HG03196 (cell line): ENCODE data around the gene DIAPH3.
A peak's percentile ranks its signal among the peaks of the same experiment; 100 is the strongest.

Experiments used
- ATAC-seq: cut with Tn5 transposase; IDR thresholded peaks from one replicate; pipeline ENCODE4 v1.9.1; 2021; ENCODE audit not compliant: unreplicated experiment

DIAPH3 gene

DNA sequence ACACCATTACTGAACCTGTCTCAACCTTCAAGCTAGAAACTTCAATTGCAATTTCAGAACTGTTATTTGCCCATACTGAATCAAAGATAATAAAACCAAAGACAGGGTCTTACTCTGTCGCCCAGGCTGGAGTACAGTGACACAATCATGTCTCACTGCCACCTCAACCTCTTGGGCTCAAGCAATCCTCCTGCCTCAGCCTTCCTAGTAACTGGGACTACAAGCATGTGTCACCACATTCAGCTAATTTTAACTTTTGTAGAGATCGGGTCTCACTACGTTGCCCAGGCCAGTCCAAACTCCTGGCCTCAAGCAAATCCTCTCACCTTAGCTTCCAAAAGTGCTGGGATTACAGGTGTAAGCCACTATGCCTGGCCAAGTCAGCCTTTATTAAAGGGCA lies 143.4 kb downstream of the DIAPH3 start:
- no peak for ATAC-seq

DNA sequence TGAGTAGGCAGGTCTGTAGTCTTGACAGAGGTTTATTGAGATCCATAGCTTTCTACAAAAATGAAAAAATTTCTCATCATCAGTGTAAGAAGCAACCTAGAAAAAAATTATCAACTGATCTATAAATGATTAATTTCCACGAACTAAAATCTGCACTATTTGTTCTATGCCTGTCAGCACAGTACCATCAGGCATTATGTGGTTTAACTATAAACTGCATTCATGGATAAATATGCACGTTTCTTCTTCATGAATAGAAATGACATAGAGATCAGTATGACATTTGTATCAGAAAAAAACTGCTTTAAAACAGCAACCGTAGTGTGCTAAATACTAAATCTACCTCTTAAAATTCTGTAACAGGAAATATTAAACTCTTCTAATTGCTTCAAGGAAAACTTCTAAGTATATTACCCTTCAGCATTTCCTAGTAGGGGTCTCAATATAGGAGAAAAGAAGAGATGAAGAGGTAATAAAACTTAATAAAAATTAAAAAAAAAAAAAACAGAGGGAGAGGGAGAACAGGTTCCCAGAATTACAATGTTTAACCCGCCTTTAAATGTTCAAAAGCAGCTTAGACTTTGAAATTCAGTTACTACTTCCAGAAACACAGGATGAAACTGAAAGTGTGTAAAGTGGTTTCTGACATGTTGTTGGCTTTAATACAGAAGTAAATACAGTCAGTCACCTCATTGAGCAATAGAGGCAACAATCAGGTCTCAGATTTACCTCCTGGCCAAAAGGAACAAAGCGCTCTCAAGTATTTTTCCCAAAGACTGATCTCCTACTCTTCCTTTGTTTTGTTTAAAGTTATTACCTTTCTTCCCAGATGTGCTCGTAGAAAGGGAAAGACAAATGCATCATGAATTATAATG lies 144.4 kb downstream of the DIAPH3 start:
- peak; percentile 70 for ATAC-seq

DNA sequence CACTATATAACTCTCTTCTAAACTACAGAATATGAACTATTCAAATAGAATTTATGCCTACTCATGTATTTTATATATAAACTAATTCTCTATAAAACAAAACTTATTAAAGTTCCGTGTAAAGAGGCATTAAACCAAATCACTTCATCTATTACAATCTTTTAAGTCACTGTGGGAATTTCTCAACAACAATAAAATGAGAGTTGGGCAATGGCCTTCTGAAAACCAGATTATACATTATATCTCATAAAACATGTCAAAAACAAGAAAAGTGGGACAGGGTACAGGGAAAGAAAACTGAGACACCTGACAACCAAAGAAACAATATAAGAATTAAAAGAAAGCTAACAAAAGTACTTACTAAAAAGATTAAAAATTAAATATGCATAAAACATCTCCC lies 145.2 kb downstream of the DIAPH3 start:
- ATAC-seq, result no peak

DNA sequence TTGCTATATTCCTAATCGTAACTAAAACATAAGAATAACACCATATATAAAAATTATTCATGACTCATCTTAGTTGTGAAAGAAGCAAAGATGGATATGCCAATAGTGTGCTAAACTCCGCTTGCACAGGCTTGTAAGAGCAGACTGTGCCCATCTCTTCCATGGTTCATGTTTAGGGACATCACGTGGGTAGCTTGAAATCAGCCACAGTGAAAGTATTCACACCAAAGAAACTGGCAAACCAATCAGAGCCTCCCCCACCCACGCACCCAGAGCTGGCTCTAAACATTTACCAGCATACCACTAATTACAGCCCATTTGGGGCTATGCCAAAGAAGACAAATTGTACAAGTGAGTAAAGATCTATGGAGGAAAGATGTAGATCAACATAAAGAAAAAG lies 147.5 kb downstream of the DIAPH3 start:
- ATAC-seq, result no peak

DNA sequence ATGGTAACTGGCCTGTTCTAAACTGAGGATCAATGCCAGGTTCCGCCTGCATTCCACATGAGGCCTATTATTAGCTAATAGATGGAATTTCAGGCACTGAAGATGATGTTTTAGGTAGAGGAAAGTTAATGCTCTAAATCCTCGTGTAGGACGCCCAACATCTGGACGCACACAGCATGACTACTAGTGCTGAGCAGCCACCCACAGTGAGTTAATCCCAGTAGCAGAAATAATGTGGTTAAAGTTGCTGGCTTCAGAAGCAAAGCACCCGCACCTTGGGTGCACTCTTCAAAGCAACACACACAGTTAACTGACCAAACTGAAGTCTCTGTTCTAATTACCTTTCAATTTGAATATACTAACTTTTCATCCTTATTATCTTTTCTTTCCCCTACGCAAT lies 150.6 kb downstream of the DIAPH3 start:
- ATAC-seq, result no peak

DNA sequence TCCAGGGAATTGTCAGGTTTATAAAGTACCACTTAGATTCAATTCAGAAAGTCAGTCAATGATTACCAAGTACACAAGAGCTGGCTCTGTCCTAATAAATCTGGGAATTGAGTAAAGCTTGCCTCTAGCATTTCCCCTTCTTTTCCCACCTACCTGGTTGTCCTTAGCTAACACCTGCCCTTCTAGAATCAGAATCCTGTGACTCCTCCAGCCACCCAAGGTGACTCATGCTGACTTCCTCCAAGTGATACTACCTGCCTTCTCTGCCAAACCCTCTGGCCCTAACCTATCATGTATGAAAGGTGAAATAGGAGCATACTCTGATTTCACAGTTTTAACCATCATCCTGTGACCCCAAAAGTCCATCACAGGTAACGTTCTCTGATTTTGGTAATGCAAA lies 151.2 kb downstream of the DIAPH3 start:
- no peak for ATAC-seq

DNA sequence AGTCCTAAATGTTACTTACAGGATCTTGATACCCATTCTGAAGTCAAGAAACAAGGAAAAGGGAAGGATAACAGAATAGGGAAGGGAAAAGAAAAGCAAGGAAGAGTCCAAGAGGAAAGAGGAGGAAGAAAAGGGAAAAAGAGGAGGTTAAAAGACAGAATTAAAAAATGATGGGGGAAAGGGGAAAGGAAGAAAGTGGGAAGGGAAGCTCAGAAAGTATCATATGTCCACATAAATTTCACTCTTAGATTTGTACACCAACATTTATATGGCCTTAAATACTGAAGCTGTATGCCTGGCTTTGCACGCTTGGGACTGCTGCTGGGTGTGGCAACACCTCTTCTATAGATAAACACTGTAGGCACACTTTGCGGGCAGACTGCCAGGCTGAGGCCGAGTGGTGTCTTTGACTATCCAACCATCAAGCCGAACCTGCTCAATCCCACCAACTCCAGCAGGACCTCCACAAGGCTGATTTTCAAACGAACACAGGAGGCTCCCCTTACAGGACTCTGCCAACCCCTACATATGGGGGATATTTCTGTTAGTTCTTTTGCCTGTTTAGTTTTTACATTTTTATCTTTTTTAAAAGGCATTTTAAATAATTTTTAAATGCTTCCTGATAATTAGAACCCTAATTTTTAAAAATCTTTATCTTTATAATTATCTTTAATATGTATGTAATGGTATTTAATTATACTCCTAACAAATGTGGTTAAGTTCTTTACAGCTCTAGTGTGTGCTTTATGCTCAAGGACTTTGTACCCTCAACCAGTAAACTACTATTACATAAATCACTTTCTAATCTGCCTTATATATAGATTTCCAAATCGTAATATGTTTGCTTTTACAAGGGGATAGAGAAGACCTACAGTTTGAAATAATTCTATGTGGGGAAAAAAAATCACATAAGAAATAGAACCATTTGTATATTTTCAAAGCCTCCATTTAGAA lies 154.2 kb downstream of the DIAPH3 start:
- ATAC-seq, result no peak

DNA sequence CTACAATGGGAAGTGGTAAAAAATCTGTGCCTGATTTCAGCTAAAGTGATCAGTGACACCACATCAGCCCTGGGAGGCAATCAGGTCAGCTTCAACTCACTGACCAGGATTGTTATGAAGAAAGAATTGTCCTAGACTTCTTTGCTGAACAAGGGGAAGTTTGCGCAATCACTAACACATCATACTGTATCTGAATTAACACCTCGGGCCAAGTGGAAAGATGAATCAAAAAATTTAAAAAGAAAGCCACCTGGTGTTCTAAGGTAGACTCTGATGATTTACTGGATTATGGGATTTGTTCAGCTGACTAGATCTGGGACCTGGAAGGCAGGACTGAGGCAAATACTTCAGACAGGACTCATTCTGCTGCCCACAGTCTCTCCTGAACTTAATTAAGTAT lies 161.8 kb downstream of the DIAPH3 start:
- no peak for ATAC-seq

DNA sequence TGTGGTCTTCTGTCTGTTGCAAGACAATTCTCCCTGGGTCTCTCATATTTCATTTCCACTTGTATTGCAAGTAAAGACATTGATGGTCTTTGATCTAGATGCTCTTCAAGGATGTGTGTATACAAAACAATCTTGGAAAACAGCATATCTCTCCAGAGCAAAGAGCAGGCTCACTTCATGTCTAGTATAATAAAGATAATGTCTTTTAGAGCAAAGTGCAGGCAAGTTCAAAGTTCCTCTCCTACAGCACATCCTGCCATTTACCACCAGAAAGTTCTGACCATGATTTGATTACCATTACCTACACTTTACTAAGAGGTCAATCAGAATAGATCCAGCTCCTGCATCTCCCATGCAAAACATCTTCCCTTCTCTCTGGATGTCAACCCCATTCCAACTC lies 162.8 kb downstream of the DIAPH3 start:
- no peak for ATAC-seq

DNA sequence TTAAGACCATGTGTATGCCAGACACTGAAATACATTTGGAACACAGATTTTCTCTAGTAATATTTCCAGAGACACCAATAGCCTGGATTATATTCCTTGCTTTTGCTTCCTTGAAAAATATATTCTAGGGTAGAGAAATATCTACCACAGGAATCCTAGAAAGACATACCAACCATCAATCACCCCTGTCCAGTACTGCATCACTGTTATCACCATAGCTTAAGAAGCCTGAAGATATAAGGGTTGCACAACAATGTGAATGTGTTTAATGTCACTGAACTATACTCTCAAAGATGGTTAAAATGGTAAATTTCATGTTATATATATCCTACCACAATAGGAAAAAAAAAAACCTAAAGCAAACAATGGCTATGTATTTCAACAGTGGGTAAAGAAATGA lies 163.6 kb downstream of the DIAPH3 start:
- ATAC-seq, result no peak

DNA sequence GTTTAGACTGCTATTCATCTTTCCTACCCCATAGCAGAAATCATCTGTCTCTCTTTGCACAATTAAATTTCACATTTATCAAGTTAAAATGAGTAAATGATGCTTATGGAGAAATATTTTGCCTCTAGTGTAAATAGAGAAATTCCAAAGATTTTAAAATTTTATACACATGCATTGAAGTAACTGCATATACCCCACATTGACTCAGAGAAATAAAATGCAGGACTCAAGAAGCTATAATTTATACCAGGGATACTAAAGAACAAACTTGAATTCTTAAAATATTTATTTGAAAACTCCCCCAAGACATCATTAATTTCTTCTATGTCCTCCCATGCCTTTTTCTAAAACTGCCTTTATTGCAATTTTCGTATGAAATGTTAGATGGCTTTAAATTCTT lies 165.8 kb downstream of the DIAPH3 start:
- no peak for ATAC-seq

DNA sequence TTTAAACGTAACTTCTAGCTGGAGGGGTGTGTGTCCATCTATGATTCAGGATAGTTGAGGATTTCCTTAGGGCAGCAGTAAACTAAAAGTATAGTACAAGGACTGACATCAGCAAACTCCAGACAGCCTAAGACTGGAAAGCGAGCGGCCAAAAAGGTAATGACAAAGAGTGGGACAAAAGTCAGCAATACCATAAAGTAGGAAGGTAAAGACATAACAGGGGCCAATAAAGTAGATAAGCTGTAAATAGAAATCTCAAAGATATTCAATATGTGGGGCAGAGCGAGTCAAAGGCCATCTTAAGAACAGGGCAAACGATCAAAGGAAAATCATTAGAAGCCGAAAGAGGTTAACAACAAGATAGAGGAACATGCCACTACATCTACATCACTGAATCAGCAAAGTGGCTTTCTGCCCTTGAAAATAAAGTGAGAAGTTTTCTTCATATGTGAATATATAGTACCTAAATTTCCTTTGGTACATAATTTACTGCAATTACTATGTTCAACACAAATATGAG lies 167.2 kb downstream of the DIAPH3 start:
- ATAC-seq, result no peak

DNA sequence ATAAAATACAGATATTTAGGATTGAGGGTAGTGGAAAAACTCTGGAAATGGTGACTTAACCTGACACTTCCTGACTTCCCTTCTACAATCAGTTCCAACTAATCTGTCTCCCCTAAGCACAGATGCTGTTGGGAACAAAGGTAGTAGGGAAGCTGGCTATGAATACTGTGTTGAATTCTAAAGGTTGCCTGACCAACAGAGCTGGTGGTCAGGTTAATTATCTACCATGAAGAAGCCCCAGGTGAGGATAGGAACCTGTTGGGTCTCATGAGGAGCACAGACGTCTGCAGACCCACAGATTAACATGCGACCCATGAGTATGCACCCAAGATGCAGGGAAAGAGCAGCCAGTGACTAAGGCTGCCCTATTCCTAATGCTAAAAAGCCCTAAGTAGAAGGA lies 172.3 kb downstream of the DIAPH3 start:
- no peak for ATAC-seq

DNA sequence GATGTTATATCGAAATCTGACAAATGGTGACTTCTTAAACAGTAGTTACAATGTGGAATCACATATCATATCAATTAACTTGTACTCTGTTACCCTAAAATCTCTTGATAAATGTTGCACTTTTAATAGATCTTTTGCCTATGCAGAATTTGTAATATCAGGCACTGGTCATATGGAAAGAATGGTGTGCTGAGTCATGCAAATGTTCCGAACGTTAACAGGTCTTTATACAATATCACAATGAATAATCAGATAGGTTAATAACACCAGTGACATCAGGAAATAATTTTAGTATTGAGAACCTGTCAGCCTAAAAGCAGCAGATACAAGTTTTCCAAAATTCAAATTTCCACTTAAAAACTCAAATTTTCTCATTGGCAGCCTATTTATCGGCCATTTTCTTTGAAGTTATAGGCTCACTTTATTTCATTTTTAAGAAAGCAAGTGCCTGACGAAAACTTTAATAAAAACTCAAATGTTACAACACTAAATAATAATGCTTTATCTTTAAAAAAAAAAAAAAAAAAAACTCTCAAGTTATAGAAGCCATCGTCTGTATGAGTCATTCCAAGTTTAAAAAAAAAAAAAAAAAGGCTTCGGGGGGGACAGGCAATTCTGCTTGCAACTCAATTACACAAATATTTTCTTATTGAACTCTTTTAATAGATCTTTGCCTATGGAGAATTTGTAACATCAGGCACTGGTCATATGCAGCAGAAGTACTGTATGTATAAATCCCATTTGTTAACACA lies 180.9 kb downstream of the DIAPH3 start:
- ATAC-seq, result no peak

DNA sequence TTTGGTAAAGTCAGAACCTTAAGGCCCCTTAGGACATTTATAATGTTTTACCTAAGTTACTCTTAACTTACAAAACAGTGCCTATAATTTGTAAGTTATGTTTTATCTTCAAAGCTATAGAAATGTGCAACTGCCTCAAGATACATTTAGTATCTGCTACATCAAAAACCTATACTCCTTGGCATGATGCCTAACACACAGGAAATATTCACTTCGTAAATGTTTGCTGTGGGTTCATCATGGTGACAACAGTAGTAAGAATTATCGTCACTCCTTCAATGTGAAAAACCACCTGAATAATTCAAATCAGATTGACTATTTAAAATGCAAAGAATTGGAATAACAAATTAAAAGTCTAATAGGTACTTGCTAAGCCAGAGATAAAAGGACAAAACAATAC lies 184.1 kb downstream of the DIAPH3 start:
- no peak for ATAC-seq

DNA sequence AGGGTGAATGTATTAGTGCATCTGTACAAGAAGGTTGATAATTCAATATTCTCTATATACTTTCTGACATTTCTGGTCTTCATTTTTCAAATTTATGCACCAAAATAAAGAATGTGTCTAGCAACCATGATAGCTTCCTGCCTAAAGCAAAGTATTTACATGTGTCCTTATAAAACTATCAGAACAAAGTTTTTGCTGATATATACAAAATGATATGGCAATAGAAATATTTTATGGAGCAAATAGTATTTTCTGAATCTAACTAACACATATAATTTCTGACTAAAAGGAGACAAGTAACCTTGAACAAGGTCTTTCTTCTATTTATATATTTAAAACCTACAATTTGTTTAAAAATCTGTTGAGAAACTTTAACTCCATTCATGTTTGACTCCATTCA lies 184.9 kb downstream of the DIAPH3 start:
- ATAC-seq, result no peak

DNA sequence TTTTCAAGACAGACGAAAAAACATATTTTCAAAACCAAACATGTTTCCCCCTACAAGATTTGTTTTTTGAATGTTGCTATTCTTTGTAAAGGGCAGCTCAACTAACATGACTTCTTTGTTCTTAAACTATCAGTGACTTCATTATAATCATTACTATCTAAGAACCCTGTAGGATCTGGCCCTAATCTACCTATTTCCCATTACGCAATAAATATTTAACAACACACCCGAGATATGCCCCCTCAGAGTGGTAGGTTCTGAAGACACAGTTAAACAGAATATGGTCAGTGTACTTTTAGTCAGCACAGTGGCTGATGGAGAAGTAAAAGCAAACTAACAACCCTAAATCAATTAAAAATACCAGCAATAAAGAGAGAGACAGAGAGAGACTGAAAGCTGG lies 186.9 kb downstream of the DIAPH3 start:
- no peak for ATAC-seq

DNA sequence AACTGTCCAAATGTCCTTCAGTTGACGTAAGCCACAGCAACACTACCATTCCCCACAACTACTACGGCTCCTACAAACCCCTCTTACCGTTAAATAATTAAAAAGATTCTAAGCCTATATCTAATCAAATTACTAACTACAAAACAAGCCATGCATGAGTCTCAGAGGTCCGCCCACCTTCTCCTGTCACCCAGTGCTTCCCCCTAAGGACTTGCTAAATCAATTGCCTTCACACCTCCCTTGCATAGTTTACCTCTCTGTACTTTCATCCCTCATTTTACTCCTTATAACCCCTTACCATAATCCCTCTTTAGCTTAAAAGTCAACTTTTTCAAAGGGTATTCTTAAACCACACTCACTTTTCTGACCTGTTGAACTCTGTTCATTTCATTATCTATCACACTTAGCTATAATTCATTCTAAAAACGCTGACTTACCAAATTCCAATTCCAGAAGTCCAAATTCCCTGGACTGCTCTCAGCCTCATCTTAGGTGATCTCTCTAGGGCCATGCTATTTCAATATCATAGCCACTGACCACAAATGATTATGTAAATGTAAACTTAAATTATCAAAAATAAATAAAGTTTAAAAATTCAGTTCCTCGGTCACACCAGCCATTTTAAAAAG lies 187.8 kb downstream of the DIAPH3 start:
- ATAC-seq, result no peak

DNA sequence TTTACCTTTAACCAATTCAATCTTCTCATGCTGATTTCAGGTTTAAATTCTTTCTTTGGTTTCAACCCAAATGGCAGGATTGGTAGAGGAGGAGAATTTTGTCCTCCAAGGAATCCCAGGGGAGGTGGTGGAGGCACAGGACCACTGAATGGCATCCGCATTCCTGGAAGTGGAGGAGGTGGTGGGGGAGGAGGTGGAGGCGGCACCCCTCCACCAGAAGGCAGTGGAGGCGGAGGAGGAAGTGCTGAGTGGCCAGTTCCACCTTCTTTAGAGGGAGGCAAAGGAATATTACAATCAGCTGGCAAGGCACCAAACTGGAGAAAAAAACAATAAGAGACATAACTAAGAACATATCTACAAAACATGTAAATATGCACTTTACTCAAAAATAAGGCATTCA lies 192.9 kb downstream of the DIAPH3 start:
- no peak for ATAC-seq

DNA sequence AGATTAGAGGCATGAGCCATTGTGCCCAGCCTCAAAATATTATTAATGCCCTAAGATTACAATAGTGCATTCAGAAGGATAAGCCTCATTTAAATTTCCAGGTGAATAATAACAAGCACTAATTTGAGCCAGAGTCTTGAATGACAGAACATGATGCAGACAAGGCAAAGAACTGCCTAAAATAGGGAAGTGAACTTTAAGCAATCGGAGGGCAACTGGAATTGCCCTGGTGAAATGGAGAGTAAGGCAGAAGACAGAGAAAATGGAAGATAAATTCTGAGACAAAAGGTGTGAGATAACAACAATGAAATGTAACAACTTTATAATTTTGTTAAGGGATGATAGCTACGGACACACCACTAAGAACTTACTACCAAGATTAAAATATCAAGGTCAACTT lies 199.9 kb downstream of the DIAPH3 start:
- ATAC-seq, result no peak

DNA sequence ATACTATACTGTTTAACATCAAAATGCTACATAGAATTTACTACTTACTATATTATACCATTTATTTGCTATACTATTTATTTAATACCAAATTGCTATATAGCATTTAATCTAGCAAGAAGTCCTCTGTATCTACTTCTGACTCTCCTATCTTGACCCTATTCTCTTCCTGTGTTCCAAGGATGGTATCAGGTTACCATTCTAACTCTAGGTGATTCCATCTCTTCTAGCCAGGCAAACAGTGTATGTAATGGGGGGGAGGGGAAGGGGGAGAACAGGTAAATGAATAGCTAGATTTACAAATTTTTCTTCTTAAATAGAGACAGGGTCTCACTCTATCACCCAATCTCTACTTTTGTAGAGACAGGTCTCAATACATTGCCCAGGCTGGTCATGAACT lies 200.3 kb downstream of the DIAPH3 start:
- no peak for ATAC-seq
